Dendritic cell treated with granulocyte-macrophage colony-stimulating factor and Interleukin-4, amounts not matched to agents 40 ng/mL and 50 ng/mL, for 4 days (primary cell): ENCODE measurements around the gene TMTC1.
"Not testable (repeated sequence)": the region's sequence is repeated elsewhere in the genome, so short reads cannot be mapped to it uniquely, and the experiment has no call there.

Experiments
- H3K27ac Mint-ChIP-seq: one replicate; pipeline ENCODE4 v1.8.0; 2022; ENCODE audit warnings: mild to moderate bottlenecking, mixed read lengths
- H3K27me3 Mint-ChIP-seq: one replicate; pipeline ENCODE4 v1.8.0; 2022; ENCODE audit warnings: mild to moderate bottlenecking, mixed read lengths
- H3K36me3 Mint-ChIP-seq: one replicate; pipeline ENCODE4 v1.8.0; 2022; ENCODE audit warnings: low read depth, mixed read lengths
- H3K4me1 Mint-ChIP-seq: one replicate; pipeline ENCODE4 v1.8.0; 2022; ENCODE audit warnings: low read depth, mixed read lengths
- H3K4me3 Mint-ChIP-seq: one replicate; pipeline ENCODE4 v1.8.0; 2022; ENCODE audit warnings: mild to moderate bottlenecking, moderate library complexity, mixed read lengths
- H3K9me3 Mint-ChIP-seq: one replicate; pipeline ENCODE4 v1.8.0; 2022; ENCODE audit warnings: mixed read lengths
- intact Hi-C: fragments of 100-400 bp; cut with micrococcal nuclease; formaldehyde crosslinking; loops from one replicate; pipeline ENCODE4 v1.15.0; 2022

The TMTC1 gene

GRCh38 chr12:29640589-29641345 is 143.0 kb downstream of the TMTC1 start:
- no peaks in the 10 kb centered on the region for H3K9me3 Mint-ChIP-seq

GRCh38 chr12:29639893-29640495 is 143.7 kb downstream of the TMTC1 start:
- peaks cover 11% of the 10 kb centered on the region for H3K36me3 Mint-ChIP-seq
- H3K27me3 Mint-ChIP-seq = no peaks in the 10 kb centered on the region
- H3K27ac Mint-ChIP-seq = no peak overlapping the region
- no peak overlapping the region for H3K4me3 Mint-ChIP-seq
- no peaks in the 10 kb centered on the region for H3K9me3 Mint-ChIP-seq
- intact Hi-C loops = no loop called here
- no peaks in the 10 kb centered on the region for H3K4me1 Mint-ChIP-seq

More at GRCh38 chr12:29640589-29641345, 143.0 kb downstream of the TMTC1 start:
- Mint-ChIP-seq H3K27me3 (no peaks in the 10 kb centered on the region), H3K4me3 (no peak overlapping the region), H3K4me1 (no peaks in the 10 kb centered on the region), H3K27ac (no peak overlapping the region), H3K36me3 (peaks cover 11% of the 10 kb centered on the region)
- intact Hi-C loops = no loop called here

- Mint-ChIP-seq H3K4me3 (no peak overlapping the region), H3K36me3 (peaks cover 11% of the 10 kb centered on the region), H3K4me1 (no peaks in the 10 kb centered on the region), H3K27ac (no peak overlapping the region), H3K9me3 (no peaks in the 10 kb centered on the region), H3K27me3 (no peaks in the 10 kb centered on the region)
- intact Hi-C loops = no loop called here
Observed at GRCh38 chr12:29638528-29638927, 145.2 kb downstream of the TMTC1 start.

- Mint-ChIP-seq H3K27me3 (no peaks in the 10 kb centered on the region), H3K9me3 (peaks cover 15% of the 10 kb centered on the region), H3K27ac (no peak overlapping the region), H3K4me1 (no peaks in the 10 kb centered on the region), H3K4me3 (no peak overlapping the region), H3K36me3 (peaks cover 24% of the 10 kb centered on the region)
- intact Hi-C loops = no loop called here
Observed at GRCh38 chr12:29634057-29634456, 149.7 kb downstream of the TMTC1 start.

- Mint-ChIP-seq H3K9me3 (peaks cover 15% of the 10 kb centered on the region), H3K36me3 (peaks cover 25% of the 10 kb centered on the region)
- intact Hi-C loops, H3K27me3 Mint-ChIP-seq, H3K27ac Mint-ChIP-seq, H3K4me3 Mint-ChIP-seq, H3K4me1 Mint-ChIP-seq: not testable (repeated sequence)
Observed at GRCh38 chr12:29630164-29630563, 153.6 kb downstream of the TMTC1 start.

GRCh38 chr12:29627221-29627620 is 156.5 kb downstream of the TMTC1 start:
- no peak overlapping the region for H3K27ac Mint-ChIP-seq
- intact Hi-C loops = no loop called here
- peaks cover 15% of the 10 kb centered on the region for H3K36me3 Mint-ChIP-seq
- no peak overlapping the region for H3K4me3 Mint-ChIP-seq
- H3K9me3 Mint-ChIP-seq = peaks cover 3% of the 10 kb centered on the region
- no peaks in the 10 kb centered on the region for H3K4me1 Mint-ChIP-seq
- H3K27me3 Mint-ChIP-seq = no peaks in the 10 kb centered on the region

GRCh38 chr12:29625359-29625953 is 158.3 kb downstream of the TMTC1 start:
- no peak overlapping the region for H3K4me3 Mint-ChIP-seq
- H3K27ac Mint-ChIP-seq = no peak overlapping the region
- H3K4me1 Mint-ChIP-seq = no peaks in the 10 kb centered on the region
- no peaks in the 10 kb centered on the region for H3K9me3 Mint-ChIP-seq
- intact Hi-C loops = no loop called here
- H3K27me3 Mint-ChIP-seq = no peaks in the 10 kb centered on the region
- peaks cover 18% of the 10 kb centered on the region for H3K36me3 Mint-ChIP-seq

- Mint-ChIP-seq H3K9me3 (no peaks in the 10 kb centered on the region), H3K4me3 (no peak overlapping the region), H3K27ac (no peak overlapping the region), H3K4me1 (no peaks in the 10 kb centered on the region), H3K36me3 (peaks cover 13% of the 10 kb centered on the region), H3K27me3 (no peaks in the 10 kb centered on the region)
- intact Hi-C loops = no loop called here
Observed at GRCh38 chr12:29622251-29622650, 161.5 kb downstream of the TMTC1 start.

- H3K4me1 Mint-ChIP-seq = no peaks in the 10 kb centered on the region
- H3K9me3 Mint-ChIP-seq = no peaks in the 10 kb centered on the region
- peaks cover 13% of the 10 kb centered on the region for H3K36me3 Mint-ChIP-seq
Observed at GRCh38 chr12:29620030-29620429, 163.7 kb downstream of the TMTC1 start.

GRCh38 chr12:29617407-29617803 is 166.3 kb downstream of the TMTC1 start:
- Mint-ChIP-seq H3K36me3 (peaks cover 19% of the 10 kb centered on the region), H3K9me3 (no peaks in the 10 kb centered on the region), H3K27ac (no peak overlapping the region), H3K4me3 (no peak overlapping the region), H3K27me3 (no peaks in the 10 kb centered on the region), H3K4me1 (no peaks in the 10 kb centered on the region)
- intact Hi-C loops = no loop called here

More at GRCh38 chr12:29620030-29620429, 163.7 kb downstream of the TMTC1 start:
- intact Hi-C loops = no loop called here
- Mint-ChIP-seq H3K27me3 (no peaks in the 10 kb centered on the region), H3K27ac (no peak overlapping the region), H3K4me3 (no peak overlapping the region)

GRCh38 chr12:29616664-29617406 is 166.9 kb downstream of the TMTC1 start:
- H3K9me3 Mint-ChIP-seq = no peaks in the 10 kb centered on the region
- intact Hi-C loops = no loop called here

GRCh38 chr12:29614694-29615325 is 168.9 kb downstream of the TMTC1 start:
- Mint-ChIP-seq H3K27me3 (no peaks in the 10 kb centered on the region), H3K9me3 (no peaks in the 10 kb centered on the region), H3K27ac (no peak overlapping the region), H3K36me3 (peaks cover 6% of the 10 kb centered on the region), H3K4me1 (no peaks in the 10 kb centered on the region), H3K4me3 (no peak overlapping the region)
- intact Hi-C loops = no loop called here

More at GRCh38 chr12:29616664-29617406, 166.9 kb downstream of the TMTC1 start:
- Mint-ChIP-seq H3K27me3 (no peaks in the 10 kb centered on the region), H3K4me3 (no peak overlapping the region), H3K4me1 (no peaks in the 10 kb centered on the region), H3K36me3 (peaks cover 19% of the 10 kb centered on the region), H3K27ac (no peak overlapping the region)

- Mint-ChIP-seq H3K27ac (no peak overlapping the region), H3K36me3 (peaks cover 6% of the 10 kb centered on the region), H3K4me1 (no peaks in the 10 kb centered on the region), H3K9me3 (no peaks in the 10 kb centered on the region), H3K27me3 (no peaks in the 10 kb centered on the region), H3K4me3 (no peak overlapping the region)
- intact Hi-C loops = no loop called here
Observed at GRCh38 chr12:29612912-29613311, 170.8 kb downstream of the TMTC1 start.
